Stimulated activated CD8-positive, alpha-beta memory T cell treated with anti-CD3 and anti-CD28 coated beads, Interleukin-7, amount 100 ng/mL, for 24 hours (primary cell): ENCODE data around the gene PLET1.

ENCODE experiments used
- DNase-seq: peaks from one replicate; pipeline ENCODE4 v3.0.0-alpha.2; 2020; ENCODE audit warnings: low read depth

Gene PLET1, protein sequence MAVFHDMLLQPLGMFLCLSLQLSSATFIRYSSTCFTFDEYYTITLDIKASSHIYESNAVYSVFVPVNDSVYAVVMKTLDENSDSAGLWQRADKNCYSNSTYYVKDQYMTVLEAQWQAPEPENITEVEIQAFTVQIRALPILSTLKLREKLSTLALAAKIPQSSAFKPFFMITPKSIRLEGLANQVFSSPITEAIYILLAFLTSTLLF

DNA sequence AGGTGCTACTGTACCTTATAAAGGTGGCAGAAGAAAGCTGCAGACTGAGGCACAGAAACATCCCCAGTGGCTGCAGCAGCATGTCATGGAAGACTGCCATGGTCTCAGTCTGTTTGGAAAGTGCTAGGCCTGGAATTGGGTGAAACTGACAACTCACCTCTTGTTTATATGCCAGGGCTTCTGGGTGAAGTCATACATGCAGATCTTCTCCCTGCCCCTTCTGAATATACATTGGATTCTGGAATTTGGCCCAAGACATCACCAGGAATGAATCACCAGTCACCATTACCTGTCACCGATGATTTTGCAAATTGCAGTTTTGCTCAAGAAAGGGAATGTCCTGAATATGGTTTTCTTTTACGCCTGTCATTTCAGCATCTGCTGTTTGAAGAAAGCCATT is at the start of gene PLET1:
PLET1 (minus strand) TSS at position 371 of the 400 bp plus-strand sequence; CDS start at position 100, 271 bp downstream.
- no peak for DNase-seq

DNA sequence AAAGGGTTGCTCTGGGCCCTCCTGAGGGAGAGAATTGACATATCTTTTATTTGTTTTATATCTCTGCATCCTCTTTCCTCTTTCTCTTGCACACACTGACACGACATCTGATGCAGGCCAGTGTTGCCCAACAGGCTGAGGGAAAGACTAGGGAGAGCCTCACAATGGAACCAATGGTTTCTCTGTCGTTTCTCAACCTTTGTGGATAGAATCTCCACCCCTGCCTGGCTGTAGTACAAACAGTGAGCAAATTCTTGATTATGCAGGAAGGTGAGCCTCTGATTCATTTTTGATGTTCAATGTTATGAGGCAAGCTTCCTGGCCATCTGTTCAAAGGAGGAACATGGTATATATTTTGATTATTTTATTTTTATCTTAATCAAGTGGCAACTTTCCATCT is 49.8 kb upstream of the PLET1 start:
- no peak for DNase-seq

DNA sequence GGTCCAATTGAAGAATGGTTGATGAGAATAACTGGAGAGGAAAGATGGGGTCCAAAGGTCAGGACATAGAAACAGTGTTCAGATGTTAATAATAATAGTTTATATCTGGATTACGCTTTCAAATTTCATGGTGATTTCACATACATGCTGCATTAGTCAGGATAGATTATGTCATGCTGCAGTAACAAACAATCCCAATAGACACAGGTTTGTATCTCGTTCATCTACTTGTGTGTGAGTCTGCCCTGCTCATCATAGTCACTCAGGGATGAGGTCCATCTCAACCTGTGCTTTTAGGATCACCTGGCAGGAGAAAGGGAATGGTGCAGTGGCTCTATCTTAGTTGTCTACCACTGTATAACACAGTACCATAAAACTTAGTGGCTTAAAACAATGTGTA is 48.0 kb upstream of the PLET1 start:
- no peak for DNase-seq

DNA sequence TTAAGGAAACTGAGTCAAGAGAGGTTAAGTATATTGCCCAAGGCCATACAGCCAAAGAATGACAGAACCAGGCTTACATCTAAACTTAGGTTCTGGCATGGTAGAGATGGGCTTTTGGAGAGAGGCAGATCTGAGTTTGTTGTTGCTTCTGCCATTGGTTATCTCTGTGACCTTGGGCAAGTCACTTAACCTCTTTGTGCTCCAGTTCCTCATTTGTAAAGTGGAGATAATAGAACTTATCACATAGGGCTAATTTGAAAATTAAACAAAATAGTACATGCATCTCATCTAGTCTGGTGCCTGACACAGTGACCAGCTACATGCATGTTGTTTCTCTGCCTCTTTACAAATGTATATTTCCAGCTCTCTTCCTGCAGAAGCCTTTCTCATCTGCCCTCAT is 47.0 kb upstream of the PLET1 start:
- DNase-seq: no peak

DNA sequence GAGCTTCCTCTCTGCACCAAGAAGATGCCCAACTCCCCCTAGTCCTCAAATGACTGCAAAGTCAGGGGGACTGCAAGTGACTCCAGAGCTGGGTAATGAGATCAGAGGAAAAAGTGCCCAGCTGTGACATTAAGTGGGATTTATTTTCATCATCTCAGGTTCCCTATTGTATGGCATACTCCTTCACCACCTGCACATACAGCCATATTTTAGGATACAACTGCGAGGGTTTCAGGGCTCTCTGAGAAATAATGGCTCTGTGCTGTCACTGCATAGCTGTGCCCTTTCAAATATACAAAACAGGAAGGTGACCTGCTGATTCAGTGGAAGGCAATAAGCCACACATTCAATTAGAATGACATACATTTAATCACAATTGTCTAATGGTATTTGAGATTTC is 45.6 kb upstream of the PLET1 start:
- no peak for DNase-seq

GRCh38 chr11:112304914-112305313 is 44.3 kb upstream of the PLET1 start:
- DNase-seq: no peak

- no peak for DNase-seq
Observed at GRCh38 chr11:112303616-112304015, 43.0 kb upstream of the PLET1 start.

DNA sequence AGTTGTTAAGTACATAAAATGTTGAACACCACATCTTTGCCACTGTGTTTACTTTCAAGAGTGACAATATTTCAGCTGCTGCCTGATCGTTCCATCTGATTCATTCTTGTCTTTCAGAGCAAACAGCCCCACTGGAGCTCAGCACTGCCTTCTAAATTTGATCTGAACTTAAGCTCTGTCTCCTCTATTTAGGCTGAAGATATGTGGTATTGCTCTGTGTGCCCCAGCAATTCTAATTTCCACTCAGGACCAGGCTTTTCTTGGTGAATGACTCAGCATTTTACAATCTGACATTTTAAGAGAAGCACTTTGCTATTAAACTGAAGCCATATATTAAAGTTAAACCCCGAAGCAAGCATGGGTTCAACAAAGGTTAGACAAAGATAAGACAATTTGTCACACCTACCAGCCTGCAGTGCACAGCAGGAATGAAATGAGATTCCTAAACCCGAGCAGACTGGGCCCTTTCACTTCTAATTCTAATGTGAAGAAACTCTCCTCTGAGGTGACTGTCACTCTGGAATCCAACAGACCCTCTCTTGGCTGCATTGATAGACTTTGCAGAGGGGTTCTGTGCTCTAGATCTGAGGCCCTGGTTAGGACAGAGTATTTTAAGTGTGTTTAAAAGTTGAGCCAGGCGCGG is 41.7 kb upstream of the PLET1 start:
- DNase-seq: no peak

- DNase-seq: no peak
Observed at GRCh38 chr11:112300094-112300786, 39.6 kb upstream of the PLET1 start.

DNA sequence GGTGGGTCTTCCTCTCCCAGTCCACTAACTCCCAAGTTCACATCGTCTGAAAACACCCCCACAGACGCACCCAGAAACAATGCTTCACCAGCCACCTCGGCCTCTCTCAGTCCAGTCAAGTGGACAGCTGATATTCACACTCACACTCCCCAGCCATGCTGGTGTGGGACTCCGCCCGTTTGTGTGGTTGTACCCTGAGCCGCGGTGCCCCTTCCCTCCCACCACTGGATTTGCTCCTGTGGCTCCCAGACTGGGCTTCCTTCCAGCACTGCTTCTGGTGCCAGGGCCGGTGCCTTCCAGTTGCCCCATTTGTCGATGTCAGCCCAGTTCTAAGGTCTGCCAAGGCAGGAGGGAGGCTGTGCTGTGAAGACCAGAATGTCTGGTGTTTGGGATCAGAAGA is 37.9 kb upstream of the PLET1 start:
- no peak for DNase-seq

GRCh38 chr11:112297248-112297866 is 36.7 kb upstream of the PLET1 start:
- no peak for DNase-seq

GRCh38 chr11:112296044-112296443 is 35.4 kb upstream of the PLET1 start:
- no peak for DNase-seq

- no peak for DNase-seq
Observed at GRCh38 chr11:112294688-112295340, 34.2 kb upstream of the PLET1 start.

DNA sequence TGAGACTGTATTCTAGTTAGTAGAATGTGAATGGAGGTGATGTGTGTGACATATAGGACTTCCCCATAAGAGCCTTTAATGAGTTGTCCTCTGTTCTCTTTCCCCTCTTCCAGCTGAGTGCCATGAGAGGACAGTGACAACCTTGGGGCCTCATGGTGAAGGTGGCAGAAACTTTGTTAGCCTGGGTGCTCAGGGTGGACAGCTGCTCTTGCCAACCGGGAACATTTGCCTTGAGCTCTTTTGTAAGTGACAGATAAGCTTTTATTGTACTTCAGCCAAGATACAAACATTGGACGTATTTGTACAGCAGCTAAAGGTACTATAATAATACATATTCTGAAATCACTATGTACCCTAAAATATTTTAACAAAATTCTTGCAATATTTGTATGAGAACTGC is 33.0 kb upstream of the PLET1 start:
- DNase-seq: no peak

GRCh38 chr11:112292785-112293407 is 32.2 kb upstream of the PLET1 start:
- no peak for DNase-seq

DNA sequence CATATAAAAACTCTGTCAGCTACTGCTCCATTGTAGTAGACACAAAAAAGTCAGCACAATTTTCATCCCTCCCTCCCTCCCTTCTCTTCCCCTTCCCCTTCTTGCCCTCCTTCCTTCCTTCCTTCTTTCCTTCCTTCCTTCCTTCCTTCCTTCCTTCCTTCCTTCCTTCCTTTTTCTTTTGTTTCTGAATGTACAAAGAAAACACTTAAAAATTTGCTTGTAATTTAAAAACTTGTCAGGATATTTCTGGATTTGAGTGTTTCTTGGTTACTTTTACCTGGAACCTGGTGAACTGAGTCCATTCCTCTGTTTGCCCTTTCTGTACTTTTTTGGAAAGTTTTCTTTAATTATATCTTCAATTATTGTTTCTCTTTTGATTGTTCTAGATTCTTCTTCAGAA is 31.5 kb upstream of the PLET1 start:
- DNase-seq: no peak

- DNase-seq: no peak
Observed at GRCh38 chr11:112291191-112291590, 30.5 kb upstream of the PLET1 start.

- no peak for DNase-seq
Observed at GRCh38 chr11:112290493-112290850, 29.8 kb upstream of the PLET1 start.

DNA sequence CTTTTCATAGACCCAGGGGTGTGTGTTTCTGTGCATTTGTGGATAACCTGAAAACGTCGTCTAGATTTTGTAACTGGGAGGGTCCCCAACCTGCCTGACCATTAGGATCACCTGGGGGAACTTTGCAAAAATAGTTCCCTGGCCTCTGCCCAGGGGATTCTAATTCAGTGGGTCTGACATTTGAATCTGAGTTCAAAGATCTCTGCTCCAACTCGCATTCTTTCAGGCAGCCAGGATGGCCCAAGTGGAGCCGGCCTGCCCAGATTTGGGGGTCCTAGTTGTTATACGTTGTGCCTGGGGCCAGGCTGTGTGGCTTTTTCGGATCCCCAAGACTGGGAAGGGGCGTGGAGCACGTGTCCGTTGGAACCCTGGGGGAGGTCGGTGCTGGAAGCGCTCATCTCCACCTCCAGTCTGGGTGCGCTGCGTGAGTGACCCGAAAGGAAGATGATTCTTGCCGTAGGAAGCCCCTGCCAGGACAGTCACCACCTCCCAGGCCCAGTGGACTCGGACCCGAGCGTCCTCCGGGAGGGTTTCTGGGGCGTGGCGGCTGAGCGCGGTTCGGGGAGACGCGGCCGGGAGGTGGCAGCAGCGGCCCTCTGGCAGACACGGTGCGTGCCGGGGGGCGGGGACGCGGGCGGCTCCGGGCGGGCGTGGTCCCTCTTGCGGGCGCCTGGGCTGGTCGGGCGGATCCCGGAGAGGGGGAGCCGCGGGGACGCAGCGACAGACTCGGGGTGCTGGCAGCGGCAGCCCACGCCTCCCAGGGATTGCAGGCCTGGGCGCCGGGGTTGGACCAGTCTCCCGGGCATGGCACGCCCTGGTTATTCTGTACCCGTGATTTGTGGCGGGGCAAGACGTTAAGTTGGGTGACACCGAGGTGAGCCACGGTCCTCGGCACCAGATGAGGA is 29.2 kb upstream of the PLET1 start:
- DNase-seq: peak; percentile 71

DNA sequence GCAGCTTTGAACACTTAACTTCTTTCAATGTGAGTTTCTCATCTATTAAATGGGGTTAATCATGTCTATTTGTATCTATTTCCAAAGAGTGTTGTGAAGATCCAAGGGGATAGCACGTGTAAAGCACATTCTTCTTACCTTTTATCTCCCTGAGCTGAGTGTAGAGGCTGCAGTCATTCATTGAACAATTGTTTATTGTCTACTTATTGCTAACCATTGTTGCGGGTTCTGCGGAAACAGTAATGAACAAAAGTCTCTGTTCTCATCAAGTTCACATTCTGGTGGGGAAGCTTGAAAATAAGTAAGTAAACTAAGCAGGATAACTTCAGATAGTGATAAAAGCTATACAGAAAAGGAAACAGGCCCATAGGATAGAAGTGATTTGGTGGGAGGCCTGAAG is 27.4 kb upstream of the PLET1 start:
- DNase-seq: no peak

- DNase-seq: no peak
Observed at GRCh38 chr11:112285841-112286311, 25.2 kb upstream of the PLET1 start.
